H9 (cell line): ENCODE data around the gene LRRC23. TPM values are rescaled to one million over a fixed set of nuclear protein-coding genes. Genes with fewer than 3 reads are reported as not detected.

Experiments
- DNase-seq: peaks from one replicate; pipeline ENCODE4 v3.0.0-alpha.2; 2017
- H2AFZ ChIP-seq: one replicate; pipeline ENCODE4 v1.6.1; 2013; ENCODE audit warnings: mild to moderate bottlenecking, low read length, control low read depth, moderate library complexity
- H2AK5ac ChIP-seq: 2 replicates; pipeline ENCODE4 v1.6.1; 2013; ENCODE audit warnings: low read length, control low read depth, mixed read lengths; ENCODE audit not compliant: insufficient read length
- H2BK120ac ChIP-seq: one replicate; pipeline ENCODE4 v1.6.1; 2013; ENCODE audit warnings: low read depth, mild to moderate bottlenecking, low read length, control low read depth, inconsistent platforms; ENCODE audit not compliant: poor library complexity, severe bottlenecking
- H2BK12ac ChIP-seq: 2 replicates; pipeline ENCODE4 v1.6.1; 2013; ENCODE audit warnings: low read length, control low read depth, mixed read lengths, low read depth; ENCODE audit not compliant: insufficient read length
- H2BK15ac ChIP-seq: 2 replicates; pipeline ENCODE4 v1.6.1; 2013; ENCODE audit warnings: low read depth, low read length, control low read depth
- H2BK20ac ChIP-seq: one replicate; pipeline ENCODE4 v1.6.1; 2013; ENCODE audit warnings: low read depth, mild to moderate bottlenecking, low read length, control low read depth, inconsistent platforms; ENCODE audit not compliant: poor library complexity, severe bottlenecking
- H2BK5ac ChIP-seq: 2 replicates; pipeline ENCODE4 v1.6.1; 2013; ENCODE audit warnings: low read length, control low read depth, mixed read lengths; ENCODE audit not compliant: insufficient read length
- H3K14ac ChIP-seq: 2 replicates; pipeline ENCODE4 v1.6.1; 2013; ENCODE audit warnings: low read length, control low read depth; ENCODE audit not compliant: insufficient read depth
- H3K18ac ChIP-seq: 2 replicates; pipeline ENCODE4 v1.6.1; 2013; ENCODE audit warnings: low read depth, mild to moderate bottlenecking, mixed read lengths, low read length, control low read depth; ENCODE audit not compliant: insufficient read length
- H3K23ac ChIP-seq: 2 replicates; pipeline ENCODE4 v1.6.1; 2013; ENCODE audit warnings: low read length, control low read depth, mixed read lengths, low read depth; ENCODE audit not compliant: insufficient read length
- H3K23me2 ChIP-seq: 2 replicates; pipeline ENCODE4 v1.6.1; 2013; ENCODE audit warnings: low read depth, mild to moderate bottlenecking, mixed read lengths, low read length, control low read depth; ENCODE audit not compliant: insufficient read length, poor library complexity, severe bottlenecking
- H3K27ac ChIP-seq: 2 replicates; pipeline ENCODE4 v1.5.1; 2013; ENCODE audit warnings: low read length, control low read depth, mixed read lengths, low read depth; ENCODE audit not compliant: insufficient read length
- H3K27me3 ChIP-seq: 2 replicates; pipeline ENCODE4 v1.6.1; 2013; ENCODE audit warnings: low read length, control low read depth, inconsistent platforms; ENCODE audit not compliant: insufficient read depth
- H3K4ac ChIP-seq: 2 replicates; pipeline ENCODE4 v1.6.1; 2013; ENCODE audit warnings: low read depth, mild to moderate bottlenecking, control low read depth, inconsistent platforms, low read length, moderate library complexity
- H3K4me1 ChIP-seq: 2 replicates; pipeline ENCODE4 v1.6.1; 2013; ENCODE audit warnings: low read length, control low read depth, inconsistent platforms; ENCODE audit not compliant: insufficient read depth
- H3K4me2 ChIP-seq: 2 replicates; pipeline ENCODE4 v1.6.1; 2013; ENCODE audit warnings: low read length, control low read depth, mixed read lengths; ENCODE audit not compliant: insufficient read length, insufficient read depth
- H3K56ac ChIP-seq: 2 replicates; pipeline ENCODE4 v1.6.1; 2013; ENCODE audit warnings: low read depth, mild to moderate bottlenecking, mixed read lengths, low read length, control low read depth; ENCODE audit not compliant: insufficient read length
- H3K79me1 ChIP-seq: 2 replicates; pipeline ENCODE4 v1.6.1; 2013; ENCODE audit warnings: low read depth, mild to moderate bottlenecking, moderate library complexity, low read length, control low read depth, inconsistent platforms; ENCODE audit not compliant: insufficient read depth, poor library complexity, severe bottlenecking
- H3K79me2 ChIP-seq: 2 replicates; pipeline ENCODE4 v1.6.1; 2013; ENCODE audit warnings: low read length, control low read depth, inconsistent platforms; ENCODE audit not compliant: insufficient read depth
- H3K9ac ChIP-seq: 2 replicates; pipeline ENCODE4 v1.6.1; 2013; ENCODE audit warnings: low read length, control low read depth, mixed read lengths; ENCODE audit not compliant: insufficient read length; ENCODE audit errors: extremely low read depth
- H3K9me3 ChIP-seq: one replicate; pipeline ENCODE4 v1.6.1; 2013; ENCODE audit warnings: low read depth, low read length, inconsistent platforms; ENCODE audit not compliant: control insufficient read depth
- H3T11ph ChIP-seq: one replicate; pipeline ENCODE4 v1.6.1; 2013; ENCODE audit warnings: mild to moderate bottlenecking, low read length, control low read depth, inconsistent platforms
- H4K20me1 ChIP-seq: one replicate; pipeline ENCODE4 v1.6.1; 2013; ENCODE audit not compliant: control insufficient read depth, insufficient read length, insufficient read depth
- H4K5ac ChIP-seq: 2 replicates; pipeline ENCODE4 v1.6.1; 2013; ENCODE audit warnings: low read depth, mild to moderate bottlenecking, mixed read lengths, low read length, control low read depth; ENCODE audit not compliant: insufficient read length
- H4K8ac ChIP-seq: replicated peaks from 2 replicates; pipeline ENCODE4 v1.6.1; 2013; ENCODE audit warnings: low read length, control low read depth, mixed read lengths, low read depth; ENCODE audit not compliant: insufficient read length
- H4K91ac ChIP-seq: 2 replicates; pipeline ENCODE4 v1.6.1; 2013; ENCODE audit warnings: low read depth, mild to moderate bottlenecking, moderate library complexity, mixed read lengths, low read length, control low read depth; ENCODE audit not compliant: insufficient read length
- H3K27ac Mint-ChIP-seq, 3 experiments: 2 replicates in 2 of 3; 3 replicates in 1 of 3; pipeline ENCODE4 v1.8.0; 2020 to 2021; ENCODE audit warnings: mixed read lengths in 3 of 3, mild to moderate bottlenecking in 1 of 3, moderate library complexity in 1 of 3
- H3K27me3 Mint-ChIP-seq: 2 replicates; pipeline ENCODE4 v1.8.0; 2021; ENCODE audit warnings: low read depth, mild to moderate bottlenecking, moderate library complexity, mixed read lengths
- H3K36me3 Mint-ChIP-seq, 3 experiments: 2 replicates in 2 of 3; 3 replicates in 1 of 3; pipeline ENCODE4 v1.8.0; 2020 to 2021; ENCODE audit warnings: low read depth in 3 of 3, mixed read lengths in 3 of 3; ENCODE audit not compliant: insufficient read depth in 1 of 3
- H3K4me1 Mint-ChIP-seq, 2 experiments: 2 replicates each; pipeline ENCODE4 v1.8.0; 2020; ENCODE audit warnings: mixed read lengths in 2 of 2
- H3K4me3 Mint-ChIP-seq, 2 experiments: 2 replicates in 1 of 2; 3 replicates in 1 of 2; pipeline ENCODE4 v1.8.0; 2020 to 2021; ENCODE audit warnings: mild to moderate bottlenecking in 2 of 2, mixed read lengths in 2 of 2, moderate library complexity in 1 of 2
- H3K9me3 Mint-ChIP-seq, 2 experiments: 2 replicates in 1 of 2; 3 replicates in 1 of 2; pipeline ENCODE4 v1.8.0; 2020; ENCODE audit warnings: mild to moderate bottlenecking in 2 of 2, mixed read lengths in 2 of 2, moderate library complexity in 1 of 2
- CTCF ChIP-seq: fragments of 200-600 bp; sonication (generic); conservative IDR thresholded peaks from 3 replicates; pipeline ENCODE4 v1.8.0; 2021; ENCODE audit warnings: antibody characterized with exemption, mild to moderate bottlenecking
- WGBS: extraction: QIAGEN DNeasy Blood & Tissue Kit; methylation state at CpG from one replicate; pipeline ENCODE4 v1.1.7; 2013; ENCODE audit warnings: missing lambda C conversion rate, low lambda C conversion rate, mixed read lengths; ENCODE audit not compliant: insufficient read length; ENCODE audit errors: extremely low coverage; 5-methylcytosine and 5-hydroxymethylcytosine counted together
- total RNA-seq: library from RNA; stranded (reverse); gene quantifications from 2 replicates; pipeline ENCODE4 v1.2.1, GENCODE V29; 2021

Gene LRRC23
- total RNA-seq, 1 experiment from 2014 or later: 2.1 TPM

GRCh38 chr12:6914246-6914946, 9.8 kb downstream of the LRRC23 start, which contains the start of gene ENO2:
ENO2 (plus strand) TSS chr12:6914580; CDS start chr12:6915833, 1,253 bp downstream.
- DNase-seq: peak; percentile 71
- Mint-ChIP-seq H3K4me3 (peak within 1 kb of the TSS; percentile 92 to 94), H3K27me3 (peaks cover 18% of the 10 kb centered on the region), H3K4me1 (peaks cover 24 to 42% of the 10 kb centered on the region in 2 experiments), H3K27ac (peak within 1 kb of the TSS; percentile 71 to 96 (median 94)), H3K36me3 (peaks cover 19 to 34% (median 33%) of the 10 kb centered on the region in 3 experiments), H3K9me3 (no peaks in the 10 kb centered on the region)
- TF ChIP-seq CTCF: no peak
- Histone ChIP-seq H2BK20ac (no peak within 1 kb of the TSS), H4K91ac (no peak within 1 kb of the TSS), H3K27ac (no peak within 1 kb of the TSS), H2BK120ac (peak within 1 kb of the TSS; percentile 53), H3K14ac (peak within 1 kb of the TSS; percentile 94), H4K5ac (no peak within 1 kb of the TSS), H2AK5ac (no peak within 1 kb of the TSS), H3T11ph (no peak within 1 kb of the TSS), H3K4me2 (peak within 1 kb of the TSS; percentile 70), H2BK12ac (no peak within 1 kb of the TSS), H3K9ac (peak within 1 kb of the TSS; percentile 9), H3K79me2 (no peaks in the 10 kb centered on the region), H4K20me1 (no peaks in the 10 kb centered on the region), H3K79me1 (peaks cover 6% of the 10 kb centered on the region), H3K9me3 (no peaks in the 10 kb centered on the region), H2BK5ac (no peak within 1 kb of the TSS), H3K4me1 (no peaks in the 10 kb centered on the region; the same call in 1 of the 2 replicates), H3K27me3 (no peaks in the 10 kb centered on the region), H3K23me2 (peaks cover 16% of the 10 kb centered on the region), H2BK15ac (no peak within 1 kb of the TSS), H2AFZ (no peak within 1 kb of the TSS), H3K4ac (no peak within 1 kb of the TSS), H3K23ac (no peak within 1 kb of the TSS), H4K8ac (no peak within 1 kb of the TSS), H3K56ac (no peak within 1 kb of the TSS), H3K18ac (peak within 1 kb of the TSS; percentile 82)
- WGBS: no CpG with 5 or more reads among the region's 68 CpGs
